Kidney (tissue), 14 donors: ENCODE measurements around the gene HSD3B7. TPM values are rescaled to one million over a fixed set of nuclear protein-coding genes. Genes with fewer than 3 reads are reported as not detected.
A peak's percentile ranks its signal among the peaks of the same experiment; 100 is the strongest.

Experiments used
- DNase-seq, 5 donors: peaks; one replicate each; pipeline ENCODE4 v3.0.0-alpha.2; 2013 to 2020
- FAIRE-seq: peaks from 2 replicates; lab custom pipeline; 2012; peaks lifted over from hg19 to GRCh38; lab: Jason Lieb, UNC
- H3K27ac ChIP-seq, 2 donors: one replicate each; pipeline ENCODE4 v1.7.0; 2013; ENCODE audit warnings: low read depth in 2 of 2, low read length in 2 of 2, inconsistent platforms in 1 of 2
- H3K27me3 ChIP-seq: one replicate; pipeline ENCODE4 v1.7.1; 2013; ENCODE audit warnings: low read length, inconsistent platforms; ENCODE audit not compliant: control insufficient read depth, insufficient read depth
- H3K36me3 ChIP-seq, 3 donors: one replicate each; pipeline versions ENCODE4 v1.7.0 to v1.7.1; 2013; ENCODE audit warnings: low read length in 3 of 3, control low read depth in 1 of 3, inconsistent platforms in 1 of 3; ENCODE audit not compliant: insufficient read depth in 3 of 3, control insufficient read depth in 2 of 3
- H3K4me1 ChIP-seq, 3 donors: one replicate each; pipeline versions ENCODE4 v1.7.0 to v1.7.1; 2013; ENCODE audit warnings: low read length in 3 of 3, inconsistent platforms in 1 of 3, low read depth in 1 of 3; ENCODE audit not compliant: control insufficient read depth in 2 of 3, insufficient read depth in 2 of 3
- H3K4me3 ChIP-seq, 3 donors: one replicate each; pipeline versions ENCODE4 v1.7.0 to v1.8.1; 2013; ENCODE audit warnings: low read length in 3 of 3, control low read depth in 1 of 3, inconsistent platforms in 1 of 3
- H3K9ac ChIP-seq, 3 donors: one replicate each; pipeline versions ENCODE4 v1.7.0 to v1.7.1; 2013; ENCODE audit warnings: low read length in 3 of 3, control low read depth in 1 of 3, inconsistent platforms in 1 of 3
- H3K9me3 ChIP-seq, 3 donors: one replicate each; pipeline versions ENCODE4 v1.7.0 to v1.7.1; 2013; ENCODE audit warnings: low read length in 3 of 3, control low read depth in 1 of 3, inconsistent platforms in 1 of 3; ENCODE audit not compliant: control insufficient read depth in 2 of 3, insufficient read depth in 1 of 3
- CTCF ChIP-seq: IDR thresholded peaks from 3 replicates; pipeline ENCODE4 v1.5.1; 2012; ENCODE audit warnings: mild to moderate bottlenecking, moderate library complexity, borderline replicate concordance; ENCODE audit not compliant: insufficient read depth; ENCODE audit errors: extremely low read depth
- intact Hi-C: fragments of 100-400 bp; cut with DNase I; formaldehyde crosslinking; loops from one replicate; pipeline ENCODE4 v1.11.1; 2022
- polyA plus RNA-seq: library from polyadenylated mRNA; stranded (reverse); fragments of 350-450 nt; fragmentation: Illumina TruSeq; extraction: RNeasy Lipid Tissue Mini Kit (QIAGEN cat#74804); gene quantifications from one replicate; pipeline ENCODE4 v1.2.3, GENCODE V29; 2014; ENCODE audit warnings: low read depth, low replicate concordance; ENCODE audit not compliant: insufficient read depth
- total RNA-seq: library from RNA; stranded (reverse); fragmentation: NEBNext Ultra II Directional; extraction: Animal tissue kit (Norgen Biotek cat#: 25700); gene quantifications from one replicate; pipeline ENCODE4 v1.2.1, GENCODE V29; 2021
- donor health status: control.
- donor health status: control.
- donor health status: control.
- donor health status: control.
- donor health status: control.
- donor health status: DM: yes; HTN: yes; CAD: no.
- donor health status: Normal renal cell carcinoma (clear cell type).

The HSD3B7 gene
- total and polyA plus RNA-seq, 2 donors from 2014 or later: 24.4 to 40.5 TPM

GRCh38 chr16:30948667-30949649, 36.0 kb upstream of the HSD3B7 start, which contains the start of gene ORAI3:
ORAI3 (plus strand) TSS chr16:30949068; CDS start chr16:30949290, 222 bp downstream.
- H3K27ac ChIP-seq: peak within 1 kb of the TSS; percentile 69 to 94
- peak; percentile 77 to 95 (median 87) for DNase-seq
- no peak for FAIRE-seq
- peaks cover 0 to 24% (median 15%) of the 10 kb centered on the region in 3 donors for H3K4me1 ChIP-seq
- no peak for TF ChIP-seq CTCF
- peaks cover 0 to 2% (median 0%) of the 10 kb centered on the region in 3 donors for H3K36me3 ChIP-seq
- no peaks in the 10 kb centered on the region for H3K27me3 ChIP-seq
- H3K9ac ChIP-seq: peak within 1 kb of the TSS; percentile 50 to 79 (median 51)
- H3K4me3 ChIP-seq: peak within 1 kb of the TSS; percentile 76 to 89 (median 81)
- intact Hi-C loops: no loop called here
- no peaks in the 10 kb centered on the region for H3K9me3 ChIP-seq

GRCh38 chr16:30949650-30950515, 35.1 kb upstream of the HSD3B7 start:
- FAIRE-seq (no peak), DNase-seq (peak; percentile 62 to 95 (median 81))
- Histone ChIP-seq H3K27ac (peak overlapping the region; percentile 69 to 94), H3K4me3 (peak overlapping the region; percentile 76 to 89 (median 81)), H3K27me3 (no peaks in the 10 kb centered on the region), H3K9ac (peak overlapping the region; percentile 50 to 79 (median 51)), H3K36me3 (no peaks in the 10 kb centered on the region), H3K9me3 (no peaks in the 10 kb centered on the region), H3K4me1 (peaks cover 0 to 26% (median 15%) of the 10 kb centered on the region in 3 donors)
- intact Hi-C loops: no loop called here
- TF ChIP-seq CTCF: no peak

- H3K4me1 ChIP-seq: peaks cover 0 to 26% (median 15%) of the 10 kb centered on the region in 3 donors
- DNase-seq (peak in 1 of 5 donors; percentile 64), FAIRE-seq (no peak)
- no peak for TF ChIP-seq CTCF
- H3K27ac ChIP-seq: no peak overlapping the region
- intact Hi-C loops: no loop called here
- no peaks in the 10 kb centered on the region for H3K36me3 ChIP-seq
- H3K27me3 ChIP-seq: no peaks in the 10 kb centered on the region
- H3K4me3 ChIP-seq: peak overlapping the region in 2 of 3 donors; percentile 81 to 89
- no peaks in the 10 kb centered on the region for H3K9me3 ChIP-seq
- H3K9ac ChIP-seq: peak overlapping the region in 2 of 3 donors; percentile 51 to 79
Observed at GRCh38 chr16:30950516-30951065, 34.4 kb upstream of the HSD3B7 start.
